Caco-2 (cell line): ENCODE data around the gene TOMM20. TPM values are rescaled to one million over a fixed set of nuclear protein-coding genes. Genes with fewer than 3 reads are reported as not detected.
A peak's percentile ranks its signal among the peaks of the same experiment; 100 is the strongest.

Source experiments
- BruUV-seq: library from RNA; stranded (reverse); fragments of 400-500 nt; replicated peaks from 2 replicates; lab custom pipeline; 2021; lab: Mats Ljungman, UMichigan
- CTCF ChIA-PET: fragments of 300-600 bp; sonication (Branson Sonifier 250); formaldehyde crosslinking; loops from one replicate; lab custom pipeline; 2022; ENCODE audit warnings: antibody characterized with exemption; lab: Charles Lee
- POLR2A ChIA-PET: fragments of 300-600 bp; sonication (Branson Sonifier 250); formaldehyde crosslinking; loops from one replicate; lab custom pipeline; 2022; ENCODE audit warnings: antibody characterized with exemption; lab: Charles Lee
- DNase-seq, 2 experiments: peaks; one replicate each; pipeline versions ENCODE4 v3.0.0 to v3.0.0-alpha.2; 2020 to 2022
- H3K27me3 ChIP-seq: replicated peaks from 2 replicates; pipeline ENCODE4 v1.6.0; 2011; ENCODE audit warnings: low read length; ENCODE audit not compliant: control insufficient read depth, insufficient read depth
- H3K36me3 ChIP-seq: 2 replicates; pipeline ENCODE4 v1.5.1; 2011; ENCODE audit warnings: low read length; ENCODE audit not compliant: control insufficient read depth, insufficient read depth
- H3K4me1 ChIP-seq: fragments of 250-450 bp; sonication (Bioruptor Pico); 2 replicates; pipeline ENCODE4 v1.5.1; 2020; ENCODE audit warnings: mild to moderate bottlenecking
- H3K4me3 ChIP-seq: 2 replicates; pipeline ENCODE4 v1.5.1; 2011; ENCODE audit warnings: low read depth, mild to moderate bottlenecking, control low read depth, low read length
- H3K9me3 ChIP-seq: fragments of 250-450 bp; sonication (Bioruptor Pico); 2 replicates; pipeline ENCODE4 v1.5.1; 2020; ENCODE audit warnings: mild to moderate bottlenecking, moderate library complexity
- H3K27ac Mint-ChIP-seq: one replicate; pipeline ENCODE4 v1.8.0; 2022; ENCODE audit warnings: mixed read lengths; ENCODE audit not compliant: unreplicated experiment
- H3K27me3 Mint-ChIP-seq: one replicate; pipeline ENCODE4 v1.8.0; 2022; ENCODE audit warnings: mixed read lengths; ENCODE audit not compliant: insufficient read depth, unreplicated experiment
- H3K36me3 Mint-ChIP-seq: one replicate; pipeline ENCODE4 v1.8.0; 2022; ENCODE audit warnings: mild to moderate bottlenecking, mixed read lengths; ENCODE audit not compliant: insufficient read depth, unreplicated experiment
- H3K4me1 Mint-ChIP-seq: one replicate; pipeline ENCODE4 v1.8.0; 2022; ENCODE audit warnings: low read depth, mixed read lengths; ENCODE audit not compliant: unreplicated experiment
- H3K4me3 Mint-ChIP-seq: one replicate; pipeline ENCODE4 v1.8.0; 2022; ENCODE audit warnings: mild to moderate bottlenecking, moderate library complexity, mixed read lengths; ENCODE audit not compliant: unreplicated experiment
- H3K9me3 Mint-ChIP-seq: one replicate; pipeline ENCODE4 v1.8.0; 2022; ENCODE audit warnings: mixed read lengths; ENCODE audit not compliant: unreplicated experiment
- CTCF ChIP-seq, 2 experiments: fragments of 200-600 bp in 1 of 2; IDR thresholded peaks; 1 replicate in 1 of 2; 2 replicates in 1 of 2; pipeline versions ENCODE4 v1.5.1 to v1.8.0; 2011 to 2022; ENCODE audit warnings: antibody characterized with exemption in 1 of 2, control low read depth in 1 of 2, inconsistent platforms in 1 of 2, low read depth in 1 of 2, low read length in 1 of 2, mild to moderate bottlenecking in 1 of 2, moderate library complexity in 1 of 2; ENCODE audit not compliant: insufficient read depth in 1 of 2, severe bottlenecking in 1 of 2, unreplicated experiment in 1 of 2
- intact Hi-C: fragments of 100-400 bp; cut with micrococcal nuclease; formaldehyde crosslinking; loops from one replicate; pipeline ENCODE4 v1.10.0; 2022; ENCODE audit not compliant: unreplicated experiment
- total RNA-seq: library from RNA; stranded (reverse); gene quantifications from 2 replicates; pipeline ENCODE4 v1.2.3, GENCODE V29; 2022

TOMM20 gene
- total RNA-seq, 1 experiment from 2014 or later = 137 TPM

- CTCF ChIA-PET = no interaction called here
- no peaks in the 10 kb centered on the region for H3K9me3 ChIP-seq
- Mint-ChIP-seq H3K4me1 (peaks cover 39% of the 10 kb centered on the region), H3K9me3 (no peaks in the 10 kb centered on the region), H3K36me3 (peaks cover 7% of the 10 kb centered on the region), H3K27ac (no peak overlapping the region), H3K4me3 (no peak overlapping the region), H3K27me3 (no peaks in the 10 kb centered on the region)
- no peak overlapping the region for H3K4me3 ChIP-seq
- no peaks in the 10 kb centered on the region for H3K27me3 ChIP-seq
- no TSS peak for BruUV-seq
- no peak for TF ChIP-seq CTCF (IDR thresholded peaks at IDR 0.05; ENCODE audit: insufficient read depth in 1 of 2, low read depth in 1 of 2, low read length in 1 of 2, severe bottlenecking in 1 of 2, unreplicated experiment in 1 of 2)
- intact Hi-C loops = no loop called here
- H3K36me3 ChIP-seq = no peaks in the 10 kb centered on the region
- peaks cover 56% of the 10 kb centered on the region for H3K4me1 ChIP-seq
- DNase-seq = no peak
- POLR2A ChIA-PET = no interaction called here
Observed at GRCh38 chr1:235072096-235072495, 56.5 kb downstream of the TOMM20 start.

- no peak for DNase-seq
- no peaks in the 10 kb centered on the region for H3K36me3 ChIP-seq
- intact Hi-C loops = no loop called here
- no peak overlapping the region for H3K27ac Mint-ChIP-seq
- no peaks in the 10 kb centered on the region for H3K27me3 Mint-ChIP-seq
- no peaks in the 10 kb centered on the region for H3K9me3 ChIP-seq
- ChIA-PET CTCF (no interaction called here), POLR2A (no interaction called here)
- H3K36me3 Mint-ChIP-seq = peaks cover 12% of the 10 kb centered on the region
- H3K27me3 ChIP-seq = no peaks in the 10 kb centered on the region
- no TSS peak for BruUV-seq
- peaks cover 57% of the 10 kb centered on the region for H3K4me1 ChIP-seq
- H3K4me1 Mint-ChIP-seq = peaks cover 40% of the 10 kb centered on the region
- TF ChIP-seq CTCF (IDR thresholded peaks at IDR 0.05; ENCODE audit: insufficient read depth in 1 of 2, low read depth in 1 of 2, low read length in 1 of 2, severe bottlenecking in 1 of 2, unreplicated experiment in 1 of 2) = no peak
- H3K9me3 Mint-ChIP-seq = no peaks in the 10 kb centered on the region
- H3K4me3 Mint-ChIP-seq = no peak overlapping the region
- no peak overlapping the region for H3K4me3 ChIP-seq
Observed at GRCh38 chr1:235070819-235071218, 57.8 kb downstream of the TOMM20 start.

DNA sequence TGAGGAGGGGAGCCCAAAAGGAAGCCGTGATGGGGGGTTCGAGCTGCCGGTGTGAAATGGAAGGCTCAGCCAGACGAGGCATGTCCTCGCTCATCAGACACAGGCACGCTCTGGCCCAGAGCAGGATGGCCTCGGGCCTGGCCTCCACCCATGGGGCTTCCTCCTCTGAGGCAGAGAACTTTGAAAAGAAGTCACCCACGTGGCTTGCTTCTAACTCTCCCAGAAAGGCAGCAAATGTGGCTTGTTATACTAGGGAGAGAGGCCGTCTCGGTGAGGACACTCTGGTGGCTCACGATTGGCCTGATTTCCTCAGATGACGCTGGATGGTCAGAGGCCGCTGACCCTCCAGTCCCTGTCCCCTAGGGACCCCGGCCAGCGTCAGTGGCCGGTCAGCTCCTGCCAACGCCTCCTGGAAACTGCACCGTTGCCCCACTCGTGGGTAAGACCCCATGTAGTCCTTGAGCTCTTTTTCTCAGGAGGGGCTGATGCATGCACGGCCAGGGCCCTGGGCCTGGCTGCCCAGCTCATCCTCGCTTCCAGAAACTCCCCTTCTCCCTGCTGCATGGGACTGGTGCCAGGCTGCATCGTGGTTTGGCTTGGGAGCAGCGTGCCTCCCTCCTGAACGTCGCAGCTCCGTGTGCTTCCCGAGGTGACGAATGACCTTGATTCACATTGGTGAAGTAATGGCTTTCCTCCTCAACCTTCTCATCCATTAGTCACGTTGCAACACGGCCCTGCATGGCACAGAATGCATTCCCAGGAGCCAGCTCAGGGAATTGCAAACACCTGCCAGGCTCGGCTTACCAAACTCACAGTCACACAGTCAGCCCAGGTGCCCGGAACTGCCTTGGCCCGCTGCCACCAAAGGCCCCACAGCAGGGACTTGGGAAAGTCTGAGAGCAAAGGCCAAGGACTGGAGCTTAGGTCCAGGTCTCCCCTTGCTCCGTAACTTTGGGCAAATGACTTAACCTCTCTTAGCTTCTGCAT lies 58.8 kb downstream of the TOMM20 start:
- Histone ChIP-seq H3K4me1 (peaks cover 47% of the 10 kb centered on the region), H3K4me3 (no peak overlapping the region), H3K36me3 (no peaks in the 10 kb centered on the region), H3K9me3 (no peaks in the 10 kb centered on the region), H3K27me3 (no peaks in the 10 kb centered on the region)
- no TSS peak for BruUV-seq
- CTCF ChIA-PET = interaction anchor here (0.6 kb wide), 1 partner anchor 353 kb away, joined by 4 read pairs; no protein-coding TSS in a partner anchor
- Mint-ChIP-seq H3K4me3 (no peak overlapping the region), H3K27me3 (no peaks in the 10 kb centered on the region), H3K27ac (peak overlapping the region; percentile 95), H3K4me1 (peaks cover 33% of the 10 kb centered on the region), H3K9me3 (no peaks in the 10 kb centered on the region), H3K36me3 (peaks cover 12% of the 10 kb centered on the region)
- no peak for DNase-seq
- POLR2A ChIA-PET = no interaction called here
- TF ChIP-seq CTCF (IDR thresholded peaks at IDR 0.05; ENCODE audit: insufficient read depth in 1 of 2, low read depth in 1 of 2, low read length in 1 of 2, severe bottlenecking in 1 of 2, unreplicated experiment in 1 of 2) = no peak
- intact Hi-C loops = no loop called here
